Suprapubic skin (tissue), 3 donors: ENCODE results near the gene LY6G5C.

Experiments used
- POLR2AphosphoS5 ChIP-seq, 3 donors: sonication (generic); formaldehyde crosslinking; IDR thresholded peaks; one replicate each; pipeline ENCODE4 v1.6.1; 2017; ENCODE audit warnings: antibody characterized with exemption in 3 of 3
- TF ChIP-seq, protein P1 (sequence below), 2 donors: fragments of 200-600 bp in 1 of 2; fragments of 450-650 bp in 1 of 2; sonication (generic) in 1 of 2; IDR thresholded peaks; one replicate each; pipeline ENCODE4 v1.5.1; 2016 to 2019; ENCODE audit warnings: antibody characterized with exemption in 2 of 2, mild to moderate bottlenecking in 1 of 2, moderate library complexity in 1 of 2

DNA sequence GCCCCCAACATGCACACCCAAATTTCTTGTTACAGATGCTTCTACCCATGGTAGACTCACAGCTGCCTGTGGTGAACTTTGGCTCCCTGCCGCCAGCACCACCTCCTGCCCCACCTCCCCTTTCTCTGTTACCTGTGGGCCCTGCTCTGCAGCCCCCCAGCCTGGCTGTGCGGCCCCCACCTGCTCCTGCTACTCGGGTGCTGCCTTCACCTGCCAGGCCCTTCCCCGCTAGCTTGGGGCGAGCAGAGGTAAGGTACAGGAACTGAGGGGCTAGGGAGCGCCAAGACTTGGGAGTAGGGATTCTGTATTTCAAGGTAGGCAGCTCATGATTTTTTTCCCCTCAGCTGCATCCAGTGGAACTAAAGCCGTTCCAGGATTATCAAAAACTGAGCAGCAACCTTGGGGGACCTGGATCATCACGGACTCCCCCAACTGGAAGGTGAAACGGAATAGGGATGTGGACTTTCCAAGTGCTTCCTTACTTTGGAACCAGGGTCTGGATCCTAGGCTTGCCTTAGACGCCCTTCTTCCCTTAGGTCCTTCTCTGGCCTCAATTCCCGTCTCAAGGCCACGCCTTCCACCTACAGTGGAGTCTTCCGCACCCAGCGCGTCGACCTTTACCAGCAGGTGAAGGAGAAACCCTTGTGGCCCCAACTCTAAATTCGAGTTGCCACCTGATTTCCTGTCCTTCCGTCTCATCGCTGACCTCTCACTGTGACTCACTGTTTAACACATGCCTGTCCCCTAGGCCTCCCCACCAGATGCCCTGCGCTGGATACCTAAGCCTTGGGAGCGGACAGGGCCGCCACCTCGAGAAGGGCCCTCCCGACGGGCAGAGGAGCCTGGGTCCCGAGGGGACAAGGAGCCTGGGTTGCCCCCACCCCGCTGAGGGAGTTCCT lies 43.9 kb downstream of the LY6G5C start:
- TF ChIP-seq, protein P1, sequence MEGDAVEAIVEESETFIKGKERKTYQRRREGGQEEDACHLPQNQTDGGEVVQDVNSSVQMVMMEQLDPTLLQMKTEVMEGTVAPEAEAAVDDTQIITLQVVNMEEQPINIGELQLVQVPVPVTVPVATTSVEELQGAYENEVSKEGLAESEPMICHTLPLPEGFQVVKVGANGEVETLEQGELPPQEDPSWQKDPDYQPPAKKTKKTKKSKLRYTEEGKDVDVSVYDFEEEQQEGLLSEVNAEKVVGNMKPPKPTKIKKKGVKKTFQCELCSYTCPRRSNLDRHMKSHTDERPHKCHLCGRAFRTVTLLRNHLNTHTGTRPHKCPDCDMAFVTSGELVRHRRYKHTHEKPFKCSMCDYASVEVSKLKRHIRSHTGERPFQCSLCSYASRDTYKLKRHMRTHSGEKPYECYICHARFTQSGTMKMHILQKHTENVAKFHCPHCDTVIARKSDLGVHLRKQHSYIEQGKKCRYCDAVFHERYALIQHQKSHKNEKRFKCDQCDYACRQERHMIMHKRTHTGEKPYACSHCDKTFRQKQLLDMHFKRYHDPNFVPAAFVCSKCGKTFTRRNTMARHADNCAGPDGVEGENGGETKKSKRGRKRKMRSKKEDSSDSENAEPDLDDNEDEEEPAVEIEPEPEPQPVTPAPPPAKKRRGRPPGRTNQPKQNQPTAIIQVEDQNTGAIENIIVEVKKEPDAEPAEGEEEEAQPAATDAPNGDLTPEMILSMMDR (IDR thresholded peaks at IDR 0.05): no peak
- TF ChIP-seq POLR2AphosphoS5 (IDR thresholded peaks at IDR 0.05): no peak
